GM21737 (cell line): Measurements from ENCODE around the gene CLEC17A.

Experiments
- ATAC-seq: cut with Tn5 transposase; IDR thresholded peaks from one replicate; pipeline ENCODE4 v1.9.1; 2021; ENCODE audit warnings: mild to moderate bottlenecking, moderate library complexity; ENCODE audit not compliant: unreplicated experiment

Gene CLEC17A

DNA sequence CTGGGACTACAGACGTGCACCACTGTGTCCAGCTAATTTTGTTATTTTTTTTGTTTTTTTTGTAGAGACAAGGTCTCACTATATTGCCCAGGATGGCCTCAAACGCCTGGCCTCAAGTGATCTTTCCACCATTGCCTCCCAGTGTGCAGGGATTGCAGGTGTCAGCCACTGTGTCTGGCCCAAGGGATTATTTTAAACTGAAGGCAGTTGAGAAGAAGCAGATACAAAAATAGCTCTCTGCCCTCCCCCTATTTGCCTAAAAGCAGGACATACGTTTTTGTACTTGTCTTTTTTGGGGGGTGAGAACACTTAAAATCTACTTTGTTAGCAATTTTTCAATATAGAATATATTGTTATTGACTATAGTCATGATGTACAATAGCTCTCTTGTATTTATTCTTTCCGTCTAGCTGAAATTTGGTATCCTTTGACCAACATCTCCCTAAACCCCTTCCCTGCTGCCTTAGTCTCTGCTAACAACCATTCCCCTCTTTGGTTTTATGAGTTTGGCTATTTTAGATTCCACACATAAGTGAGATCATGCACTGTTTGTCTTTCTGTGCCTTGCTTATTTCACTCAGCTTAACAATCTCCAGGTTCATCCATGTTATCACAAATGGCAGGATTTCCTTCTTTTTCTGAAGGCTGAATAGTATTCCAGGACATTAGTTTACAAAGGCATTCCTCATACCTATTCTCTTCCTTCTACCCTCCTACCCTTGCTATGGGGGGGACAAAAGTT lies 56.8 kb downstream of the CLEC17A start:
- no peak for ATAC-seq

DNA sequence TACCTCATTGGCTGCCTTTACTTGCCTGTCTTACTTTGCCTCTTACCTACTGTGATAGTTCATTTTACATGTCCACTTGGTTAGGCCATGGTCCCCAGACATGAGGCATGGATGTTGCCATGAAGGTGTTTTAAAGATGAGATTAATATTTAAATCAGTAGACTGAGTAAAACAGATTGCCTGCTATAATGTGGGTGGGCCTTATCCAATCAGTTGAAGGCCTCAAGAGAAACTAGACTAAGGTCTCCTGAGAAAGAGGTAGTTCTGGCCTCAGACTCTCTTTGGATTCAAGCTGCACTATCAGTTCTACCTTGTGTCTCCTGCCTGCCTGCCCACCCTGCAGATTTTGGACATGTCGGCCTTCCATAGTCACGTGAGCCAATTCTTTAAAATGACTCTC lies 65.6 kb downstream of the CLEC17A start:
- no peak for ATAC-seq

DNA sequence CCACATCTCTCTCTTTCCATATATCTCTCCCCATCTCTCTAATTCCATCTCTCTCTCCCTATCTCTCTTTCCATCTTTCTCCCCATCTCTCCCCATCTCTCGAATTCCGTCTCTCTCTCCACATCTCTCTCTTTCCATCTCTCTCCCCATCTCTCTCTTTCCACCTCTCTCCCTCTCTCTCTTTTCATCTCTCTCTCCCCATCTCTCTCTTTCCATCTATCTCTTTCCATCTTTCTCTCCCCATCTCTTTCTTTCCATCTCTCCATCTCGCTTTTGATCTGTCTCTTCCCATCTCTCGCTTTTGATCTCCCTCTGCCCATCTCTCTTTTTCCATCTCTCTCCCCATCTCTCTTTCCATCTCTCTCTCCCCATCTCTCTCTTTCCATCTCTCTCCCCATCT lies 66.1 kb downstream of the CLEC17A start:
- ATAC-seq: no peak

DNA sequence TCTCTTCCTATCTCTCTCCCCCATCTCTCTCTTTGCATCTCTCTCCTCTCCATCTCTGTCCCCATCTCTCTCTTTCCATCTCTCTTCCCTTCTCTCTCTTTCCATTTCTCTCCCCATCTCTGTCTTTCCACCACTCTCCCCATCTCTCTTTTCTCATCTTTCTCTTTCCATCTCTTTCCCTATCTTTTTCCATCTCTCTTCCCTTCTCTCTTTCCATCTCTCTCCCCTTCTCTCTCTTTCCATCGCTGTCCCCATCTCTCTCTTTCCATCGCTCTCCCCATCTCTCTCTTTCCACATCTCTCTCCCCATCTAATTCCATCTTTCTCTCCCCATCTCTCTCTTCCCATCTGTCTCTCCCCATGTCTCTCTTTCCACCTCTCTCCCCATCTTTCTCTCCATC lies 67.3 kb downstream of the CLEC17A start:
- ATAC-seq: no peak

DNA sequence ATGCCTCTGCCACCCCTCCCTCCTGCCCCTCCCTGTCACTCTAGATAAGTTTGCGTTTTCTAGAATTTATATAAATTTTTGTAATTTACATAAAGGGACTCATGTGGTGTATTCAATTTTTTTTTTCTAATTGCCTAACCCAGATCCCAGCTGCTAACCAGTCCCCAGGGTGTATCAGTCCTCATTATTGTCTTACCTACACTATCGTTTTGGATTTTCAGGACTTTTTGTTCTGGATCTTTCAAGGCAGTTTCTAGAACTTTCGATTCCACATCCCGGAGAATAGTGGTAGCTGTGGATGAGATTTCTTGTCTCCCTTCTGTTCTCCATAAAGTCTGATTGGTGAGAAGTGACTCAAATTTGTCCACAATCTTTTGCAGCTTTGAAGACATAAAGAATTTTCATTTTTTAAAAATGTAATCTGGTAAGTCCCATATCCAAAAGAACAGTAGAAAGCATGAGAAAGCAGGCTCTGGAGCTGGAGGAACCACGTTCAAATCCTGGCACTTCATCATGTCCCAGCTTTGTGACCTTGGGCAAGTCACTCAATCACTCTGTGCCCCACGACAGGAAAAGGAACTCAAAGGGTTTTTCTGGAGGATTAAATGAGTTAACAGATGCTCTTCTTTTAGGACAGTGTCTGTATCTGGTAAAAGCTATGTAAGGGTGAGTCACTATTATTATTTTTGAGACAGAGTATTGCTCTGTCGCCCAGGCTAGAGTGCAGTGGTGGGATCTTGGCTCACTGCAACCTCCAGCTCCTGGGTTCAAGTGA lies 72.1 kb downstream of the CLEC17A start:
- ATAC-seq: no peak

DNA sequence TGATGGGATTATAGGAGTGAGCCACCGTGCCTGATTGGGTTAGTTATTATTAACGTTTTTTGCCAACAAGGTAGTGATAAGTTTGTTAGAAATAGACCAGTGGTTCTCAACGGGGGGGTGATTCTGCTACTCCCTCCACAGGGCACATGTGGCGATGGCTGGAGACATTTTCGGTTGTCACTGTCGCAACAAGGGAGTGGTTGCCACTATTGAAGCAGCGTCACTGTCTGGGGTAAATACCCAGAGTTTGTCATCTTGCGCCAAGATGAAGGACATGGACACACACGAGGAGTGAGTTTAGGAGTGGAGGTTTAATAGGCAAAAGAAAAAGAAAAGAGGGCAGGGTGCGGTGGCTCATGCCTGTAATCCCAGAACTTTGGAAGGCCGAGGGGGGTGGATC lies 72.8 kb downstream of the CLEC17A start:
- ATAC-seq: no peak

DNA sequence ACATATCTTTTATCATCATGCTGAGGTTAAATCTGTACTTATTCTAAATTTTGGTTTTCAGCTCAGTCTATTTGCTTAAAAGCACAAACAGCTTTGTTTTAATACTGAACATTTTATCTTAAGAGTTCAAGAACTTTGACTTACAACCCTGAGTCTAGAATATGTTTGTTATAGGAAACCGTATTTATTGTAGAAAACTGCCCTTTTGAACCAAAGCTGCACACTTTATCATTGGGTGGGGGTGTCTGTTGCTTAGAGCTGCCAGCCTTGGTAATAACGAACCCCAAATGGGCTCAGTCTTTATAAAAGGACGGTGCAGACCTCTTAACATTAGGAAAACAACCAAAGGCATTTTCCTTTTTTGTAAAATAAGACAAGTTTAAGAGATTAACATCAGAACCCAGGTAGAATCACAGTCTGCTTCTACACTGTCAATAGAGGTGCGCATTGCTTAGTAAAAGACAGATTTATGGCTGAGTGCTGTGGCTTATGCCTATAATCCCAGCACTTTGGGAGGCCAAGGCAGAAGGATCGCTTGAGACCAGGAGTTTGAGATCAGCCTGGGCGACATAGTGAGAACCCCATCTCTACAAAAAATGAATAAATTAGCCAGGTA lies 77.1 kb downstream of the CLEC17A start:
- no peak for ATAC-seq

DNA sequence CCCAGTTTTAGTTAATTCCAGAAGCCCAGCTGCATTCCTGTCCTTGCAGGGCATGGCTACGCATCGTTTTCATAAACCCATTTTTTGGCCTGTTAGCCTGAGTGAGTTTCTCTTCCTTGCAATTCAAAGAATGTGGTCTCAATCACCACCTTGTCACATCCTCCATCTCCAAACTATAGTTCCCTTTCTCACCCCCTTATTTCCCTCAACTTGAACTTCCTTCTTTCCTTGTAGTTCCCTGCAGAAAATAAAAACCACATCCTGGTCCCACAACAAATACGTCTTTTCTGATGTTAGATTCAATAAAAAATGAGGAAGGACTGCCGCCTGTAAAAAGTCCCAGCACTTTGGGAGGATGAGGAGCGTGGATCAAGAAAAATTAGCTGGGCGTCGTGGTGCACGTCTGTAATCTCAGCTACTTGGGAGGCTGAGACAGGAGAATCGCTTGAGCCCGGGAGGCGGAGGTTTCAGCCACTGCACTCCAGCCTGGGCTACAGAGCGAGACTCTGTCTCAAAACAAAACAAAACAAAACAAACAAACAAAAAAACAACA lies 78.6 kb downstream of the CLEC17A start:
- no peak for ATAC-seq
